Fibroblast of the aortic adventitia (primary cell): ENCODE results near the gene SFXN4. TPM values are rescaled to one million over a fixed set of nuclear protein-coding genes. Genes with fewer than 3 reads are reported as not detected.
A peak's percentile ranks its signal among the peaks of the same experiment; 100 is the strongest.

Experiments
- DNase-seq: peaks from one replicate; pipeline ENCODE4 v3.0.0-alpha.2; 2010; ENCODE audit warnings: low read depth
- H3K4me3 ChIP-seq: 2 replicates; pipeline ENCODE4 v1.5.1; 2011; ENCODE audit warnings: low read depth, mild to moderate bottlenecking, control low read depth, low read length, moderate library complexity
- total RNA-seq: library from RNA; depleted of rRNA; stranded (reverse); fragments of >200 nt; gene quantifications from 2 replicates; pipeline ENCODE4 v1.2.3, GENCODE V29; 2012; ENCODE audit warnings: low replicate concordance
- TF ChIP-seq, protein P1 (sequence below): IDR thresholded peaks from 2 replicates; pipeline ENCODE4 v1.5.1; 2011; ENCODE audit warnings: mild to moderate bottlenecking, low read length, control low read depth, inconsistent platforms; ENCODE audit not compliant: insufficient read depth

The SFXN4 gene
- total RNA-seq, 1 donor: 25.6 TPM

- H3K4me3 ChIP-seq: no peak overlapping the region
- TF ChIP-seq, protein P1, sequence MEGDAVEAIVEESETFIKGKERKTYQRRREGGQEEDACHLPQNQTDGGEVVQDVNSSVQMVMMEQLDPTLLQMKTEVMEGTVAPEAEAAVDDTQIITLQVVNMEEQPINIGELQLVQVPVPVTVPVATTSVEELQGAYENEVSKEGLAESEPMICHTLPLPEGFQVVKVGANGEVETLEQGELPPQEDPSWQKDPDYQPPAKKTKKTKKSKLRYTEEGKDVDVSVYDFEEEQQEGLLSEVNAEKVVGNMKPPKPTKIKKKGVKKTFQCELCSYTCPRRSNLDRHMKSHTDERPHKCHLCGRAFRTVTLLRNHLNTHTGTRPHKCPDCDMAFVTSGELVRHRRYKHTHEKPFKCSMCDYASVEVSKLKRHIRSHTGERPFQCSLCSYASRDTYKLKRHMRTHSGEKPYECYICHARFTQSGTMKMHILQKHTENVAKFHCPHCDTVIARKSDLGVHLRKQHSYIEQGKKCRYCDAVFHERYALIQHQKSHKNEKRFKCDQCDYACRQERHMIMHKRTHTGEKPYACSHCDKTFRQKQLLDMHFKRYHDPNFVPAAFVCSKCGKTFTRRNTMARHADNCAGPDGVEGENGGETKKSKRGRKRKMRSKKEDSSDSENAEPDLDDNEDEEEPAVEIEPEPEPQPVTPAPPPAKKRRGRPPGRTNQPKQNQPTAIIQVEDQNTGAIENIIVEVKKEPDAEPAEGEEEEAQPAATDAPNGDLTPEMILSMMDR: no peak
- no peak for DNase-seq
Observed at GRCh38 chr10:119176166-119176565, 10.7 kb upstream of the SFXN4 start.

DNA sequence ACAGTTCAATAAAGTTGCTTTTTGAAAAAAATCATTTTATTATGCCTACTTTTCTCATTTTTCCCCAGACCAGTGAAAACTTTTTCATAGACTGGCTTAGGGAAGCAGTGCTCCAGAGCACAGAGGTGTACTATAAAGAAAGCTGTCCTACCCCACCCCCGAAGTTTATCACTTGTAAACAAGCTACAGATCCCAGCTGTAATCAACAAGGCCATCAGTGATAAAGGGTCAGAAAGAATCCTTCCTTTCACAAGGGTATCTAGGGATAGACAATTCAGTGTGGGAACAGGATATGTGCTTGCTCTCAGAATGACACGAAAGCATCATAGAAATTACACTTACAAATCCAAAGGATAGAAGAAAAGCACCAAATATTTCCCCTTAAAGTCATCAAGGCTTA lies 8.6 kb upstream of the SFXN4 start:
- TF ChIP-seq, protein P1: no peak
- no peak for DNase-seq
- no peak overlapping the region for H3K4me3 ChIP-seq

GRCh38 chr10:119167041-119167440 lies 1.5 kb upstream of the SFXN4 start:
- TF ChIP-seq, protein P1: no peak
- H3K4me3 ChIP-seq: no peak overlapping the region
- no peak for DNase-seq

DNA sequence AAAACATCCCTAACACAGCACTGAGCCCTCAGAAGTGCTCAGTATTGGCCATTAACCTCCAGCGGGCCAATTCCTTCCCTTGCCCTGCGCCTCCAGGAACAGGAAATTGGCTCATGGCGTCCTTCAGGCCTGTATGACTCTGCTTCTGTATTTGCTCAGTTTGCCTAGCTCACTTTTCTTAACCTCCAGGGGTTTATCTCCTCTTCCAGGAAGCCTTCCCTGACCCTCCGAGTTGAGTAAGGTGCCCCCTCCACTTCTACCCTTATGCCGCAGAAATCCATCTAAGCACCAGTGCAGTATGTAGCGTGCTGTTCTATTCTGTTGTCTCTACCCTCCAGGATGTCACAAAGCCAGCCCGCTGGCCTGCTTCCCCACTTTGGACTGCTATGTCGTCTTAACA lies 1.1 kb upstream of the SFXN4 start:
- no peak for DNase-seq

GRCh38 chr10:119166118-119166500 lies 595 bp upstream of the SFXN4 start:
- TF ChIP-seq, protein P1: no peak
- DNase-seq: no peak
- H3K4me3 ChIP-seq: peak overlapping the region; percentile 82

More for the DNA sequence above, 1.1 kb upstream of the SFXN4 start:
- H3K4me3 ChIP-seq: no peak overlapping the region
- TF ChIP-seq, protein P1: no peak

DNA sequence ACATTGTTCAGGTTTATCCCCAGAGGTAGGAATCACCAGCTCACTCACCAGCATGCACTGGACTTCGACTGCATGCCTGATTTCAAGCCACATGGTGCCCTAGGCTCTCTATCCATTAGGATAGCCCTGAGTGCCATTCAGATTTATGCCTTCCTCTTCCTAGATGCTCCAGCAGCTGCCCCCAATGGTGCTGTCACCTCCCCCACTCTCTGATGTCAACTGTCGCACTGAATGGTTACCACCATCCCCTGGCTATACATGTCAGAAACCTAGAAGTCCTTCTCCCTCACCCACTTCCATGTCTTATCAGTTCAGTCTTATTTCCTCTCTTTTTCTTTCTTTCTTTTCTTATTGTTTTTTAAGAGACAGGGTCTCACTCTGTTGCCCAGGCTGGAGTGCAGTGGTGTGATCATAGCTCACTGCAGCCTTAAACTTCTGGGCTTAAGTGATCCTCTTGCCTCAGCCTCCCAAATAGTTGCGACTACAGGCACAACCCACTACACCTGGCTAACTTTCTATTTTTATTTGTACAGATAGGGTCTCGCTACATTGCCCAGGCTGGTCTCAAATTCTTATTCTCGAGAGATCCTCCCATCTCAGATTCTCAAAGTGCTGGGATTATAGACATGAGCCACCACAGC lies 2.9 kb downstream of the SFXN4 start:
- no peak overlapping the region for H3K4me3 ChIP-seq
- TF ChIP-seq, protein P1: no peak
- DNase-seq: no peak

DNA sequence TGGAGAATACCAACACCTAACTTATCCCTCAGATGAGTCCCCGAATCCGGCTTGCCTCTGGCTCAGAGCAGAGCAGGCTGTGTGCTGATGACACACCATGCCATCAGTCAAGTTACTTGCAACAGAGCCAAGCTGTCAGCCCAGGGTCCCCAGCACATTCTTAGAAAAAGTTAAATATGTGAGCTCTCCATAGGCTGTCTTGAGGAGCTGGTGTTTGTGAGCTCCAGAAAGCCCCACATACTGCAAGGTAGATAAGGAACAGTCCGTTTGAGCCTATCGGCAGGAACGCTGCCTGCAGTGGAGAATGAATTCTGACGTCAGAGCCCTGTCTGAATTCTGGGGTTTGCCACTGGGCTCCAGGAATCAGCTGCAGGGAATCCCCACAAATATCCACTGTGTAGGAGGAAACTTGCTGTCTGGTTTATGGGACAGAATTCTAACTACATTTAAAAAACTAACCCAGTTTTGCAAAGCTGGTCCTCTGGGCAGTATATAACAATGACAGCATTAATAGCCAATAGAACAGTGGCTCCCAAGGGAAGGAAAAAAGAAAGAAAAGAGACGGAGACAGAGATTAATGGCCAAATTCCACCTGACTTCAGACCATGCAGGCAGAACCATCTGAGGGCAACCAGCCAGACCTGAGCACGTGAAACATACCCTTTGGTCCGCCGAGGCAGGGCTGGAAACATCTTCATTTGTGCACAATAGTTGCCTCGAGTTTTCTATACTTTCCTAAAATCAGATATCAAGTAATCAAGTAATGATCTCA lies 3.6 kb downstream of the SFXN4 start:
- no peak overlapping the region for H3K4me3 ChIP-seq
- TF ChIP-seq, protein P1: peak; percentile 8
- peak; percentile 22 for DNase-seq
